Lower leg skin (tissue), 4 donors: ENCODE results near the gene CCDC197. TPM values are rescaled to one million over a fixed set of nuclear protein-coding genes. Genes with fewer than 3 reads are reported as not detected.

Experiments used
- DNase-seq, 2 donors: peaks; one replicate each; pipeline ENCODE4 v3.0.0-alpha.2; 2019; ENCODE audit warnings: low spot score in 2 of 2
- H3K4me3 ChIP-seq: fragments of 200-600 bp; sonication (generic); 2 replicates; pipeline ENCODE4 v1.5.1; 2017; ENCODE audit warnings: mild to moderate bottlenecking, low read depth; ENCODE audit not compliant: poor library complexity, severe bottlenecking
- POLR2A ChIP-seq, 2 donors: fragments of 450-650 bp; IDR thresholded peaks; one replicate each; pipeline ENCODE4 v1.6.1; 2016 to 2017; ENCODE audit warnings: antibody characterized with exemption in 2 of 2, mild to moderate bottlenecking in 1 of 2, moderate library complexity in 1 of 2
- WGBS, 2 donors: methylation state at CpG; one replicate each; pipeline ENCODE4 v1.1.5; 2018; 5-methylcytosine and 5-hydroxymethylcytosine counted together
- intact Hi-C: fragments of 100-400 bp; cut with DNase I; formaldehyde crosslinking; loops from one replicate; pipeline ENCODE4 v1.15.0; 2023; ENCODE audit warnings: low total_unique reads
- total RNA-seq, 4 donors: library from RNA; depleted of rRNA; stranded (reverse); fragments of >200 nt; gene quantifications; one replicate each; pipeline ENCODE4 v1.1.0, GENCODE V29; 2016
- TF ChIP-seq, protein P1 (sequence below), 3 donors: fragments of 450-650 bp; IDR thresholded peaks; one replicate each; pipeline ENCODE4 v1.5.1; 2016; ENCODE audit warnings: antibody characterized with exemption in 3 of 3, mild to moderate bottlenecking in 3 of 3, moderate library complexity in 2 of 3

CCDC197 gene
- total RNA-seq, 4 donors from 2014 or later: not detected

DNA sequence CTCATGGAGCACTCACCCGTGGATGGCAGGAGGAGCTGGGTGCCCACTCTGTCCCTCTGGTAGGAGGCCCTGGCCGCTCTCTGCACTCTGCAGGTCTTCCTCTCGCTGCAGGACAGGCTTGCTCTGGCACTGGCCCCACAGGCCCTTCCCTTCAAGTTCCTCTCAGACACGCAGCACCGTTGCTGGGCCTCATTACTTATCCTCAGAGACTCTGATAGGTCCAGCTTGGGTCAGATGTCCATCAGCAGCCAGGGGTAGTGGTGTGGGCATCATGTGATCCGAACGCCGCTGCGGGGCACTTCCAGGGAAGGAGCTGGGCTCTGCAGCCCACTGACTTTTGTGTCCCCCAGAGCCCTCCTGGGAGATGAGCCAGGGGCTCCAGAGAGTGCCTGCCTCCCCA, 40.9 kb downstream of the CCDC197 start:
- DNase-seq: no peak
- 86 to 89% methylated on average over 5 to 8 of the region's 9 CpGs for WGBS, 2 donors
- intact Hi-C loops: loop anchor here (5.0 kb wide), 1 partner anchor 99 kb away; no protein-coding TSS in a partner anchor
- H3K4me3 ChIP-seq: no peak overlapping the region
- no peak for TF ChIP-seq POLR2A (IDR thresholded peaks at IDR 0.05)
- TF ChIP-seq, protein P1, sequence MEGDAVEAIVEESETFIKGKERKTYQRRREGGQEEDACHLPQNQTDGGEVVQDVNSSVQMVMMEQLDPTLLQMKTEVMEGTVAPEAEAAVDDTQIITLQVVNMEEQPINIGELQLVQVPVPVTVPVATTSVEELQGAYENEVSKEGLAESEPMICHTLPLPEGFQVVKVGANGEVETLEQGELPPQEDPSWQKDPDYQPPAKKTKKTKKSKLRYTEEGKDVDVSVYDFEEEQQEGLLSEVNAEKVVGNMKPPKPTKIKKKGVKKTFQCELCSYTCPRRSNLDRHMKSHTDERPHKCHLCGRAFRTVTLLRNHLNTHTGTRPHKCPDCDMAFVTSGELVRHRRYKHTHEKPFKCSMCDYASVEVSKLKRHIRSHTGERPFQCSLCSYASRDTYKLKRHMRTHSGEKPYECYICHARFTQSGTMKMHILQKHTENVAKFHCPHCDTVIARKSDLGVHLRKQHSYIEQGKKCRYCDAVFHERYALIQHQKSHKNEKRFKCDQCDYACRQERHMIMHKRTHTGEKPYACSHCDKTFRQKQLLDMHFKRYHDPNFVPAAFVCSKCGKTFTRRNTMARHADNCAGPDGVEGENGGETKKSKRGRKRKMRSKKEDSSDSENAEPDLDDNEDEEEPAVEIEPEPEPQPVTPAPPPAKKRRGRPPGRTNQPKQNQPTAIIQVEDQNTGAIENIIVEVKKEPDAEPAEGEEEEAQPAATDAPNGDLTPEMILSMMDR (IDR thresholded peaks at IDR 0.05): no peak

DNA sequence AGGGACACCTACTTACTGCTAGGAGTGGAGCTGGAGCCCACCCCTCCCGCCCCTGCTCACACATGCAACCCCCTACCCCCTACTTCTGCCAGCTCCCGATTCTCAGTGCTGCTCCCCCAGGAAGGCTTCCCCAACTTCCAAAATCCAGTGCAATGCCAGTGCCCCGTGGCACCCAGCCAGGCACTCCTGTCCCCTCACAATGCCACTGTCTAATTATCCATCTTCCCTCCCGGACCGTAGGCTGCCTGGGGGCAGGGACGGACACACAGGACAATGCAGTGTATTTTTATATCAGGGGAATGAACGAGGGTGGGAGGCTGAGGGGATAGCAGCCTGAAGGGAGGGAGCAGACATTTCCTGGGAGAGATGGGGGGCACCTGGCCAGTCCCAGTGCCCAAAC, 41.4 kb downstream of the CCDC197 start:
- TF ChIP-seq, protein P1 (IDR thresholded peaks at IDR 0.05): no peak
- TF ChIP-seq POLR2A (IDR thresholded peaks at IDR 0.05): no peak
- WGBS, 2 donors: 79 to 90% methylated on average over 6 of the region's 7 CpGs
- no peak overlapping the region for H3K4me3 ChIP-seq
- intact Hi-C loops: loop anchor here (5.0 kb wide), 1 partner anchor 99 kb away; no protein-coding TSS in a partner anchor
- no peak for DNase-seq

DNA sequence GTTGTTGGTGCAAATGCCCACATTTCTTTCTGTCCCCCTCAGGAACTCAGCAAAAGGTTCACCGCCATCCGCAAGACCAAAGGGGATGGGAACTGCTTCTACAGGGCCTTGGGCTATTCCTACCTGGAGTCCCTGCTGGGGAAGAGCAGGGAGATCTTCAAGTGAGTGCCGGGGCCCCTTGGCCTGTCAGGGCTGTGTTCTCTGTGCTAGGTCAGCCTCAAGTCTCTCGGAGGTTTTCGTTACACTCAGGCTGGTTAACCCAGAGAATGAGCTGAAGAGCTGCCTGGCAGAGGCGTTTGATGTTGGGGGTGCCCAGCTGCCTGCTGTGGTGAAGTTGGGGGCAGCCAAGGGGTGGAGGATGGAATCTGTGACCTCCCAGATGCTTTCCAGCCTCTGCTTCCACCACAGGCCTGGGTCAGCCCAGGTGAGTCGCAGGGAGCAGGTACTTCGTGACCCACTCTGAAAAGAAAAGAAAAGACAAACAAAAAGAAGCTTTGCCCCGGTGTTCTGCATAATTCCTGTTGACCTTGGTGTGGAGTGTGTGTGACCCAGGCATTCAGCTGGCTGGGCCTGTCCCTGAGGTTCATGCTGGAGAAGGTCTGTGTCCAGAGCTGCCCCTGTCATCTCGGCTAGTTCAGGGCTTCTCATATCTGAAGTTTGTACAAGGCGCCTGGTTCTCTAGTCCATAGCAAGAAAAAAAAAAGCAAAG, 42.0 kb downstream of the CCDC197 start:
- no peak for DNase-seq
- no peak overlapping the region for H3K4me3 ChIP-seq
- WGBS, 2 donors: 91 to 93% methylated on average over 11 of the region's 11 CpGs
- no peak for TF ChIP-seq POLR2A (IDR thresholded peaks at IDR 0.05)
- TF ChIP-seq, protein P1 (IDR thresholded peaks at IDR 0.05): no peak
- intact Hi-C loops: loop anchor here (5.0 kb wide), 1 partner anchor 98 kb away; no protein-coding TSS in a partner anchor

DNA sequence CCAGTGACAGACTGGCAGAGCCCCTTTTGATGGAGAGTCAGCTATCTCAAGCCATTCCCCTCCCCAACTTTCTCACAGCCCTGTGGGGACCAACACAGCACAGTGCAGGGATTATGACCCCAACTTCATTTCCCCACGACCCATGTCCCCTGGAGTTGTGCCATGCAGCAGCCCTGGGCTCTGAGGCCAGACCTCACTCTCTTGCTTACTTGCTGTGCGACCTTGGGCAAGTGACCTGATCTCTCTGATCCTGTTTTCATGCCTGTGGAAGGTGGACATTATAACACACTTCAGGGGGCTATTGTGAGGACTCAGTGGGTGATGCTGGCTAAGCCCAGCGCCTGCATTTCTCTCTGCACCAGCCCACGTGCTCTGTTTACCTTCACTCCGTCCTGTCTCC, 43.1 kb downstream of the CCDC197 start:
- intact Hi-C loops: no loop called here
- WGBS, 2 donors: 91 to 95% methylated on average over 5 of the region's 5 CpGs
- DNase-seq: no peak
- TF ChIP-seq, protein P1 (IDR thresholded peaks at IDR 0.05): no peak
- no peak for TF ChIP-seq POLR2A (IDR thresholded peaks at IDR 0.05)
- H3K4me3 ChIP-seq: no peak overlapping the region

DNA sequence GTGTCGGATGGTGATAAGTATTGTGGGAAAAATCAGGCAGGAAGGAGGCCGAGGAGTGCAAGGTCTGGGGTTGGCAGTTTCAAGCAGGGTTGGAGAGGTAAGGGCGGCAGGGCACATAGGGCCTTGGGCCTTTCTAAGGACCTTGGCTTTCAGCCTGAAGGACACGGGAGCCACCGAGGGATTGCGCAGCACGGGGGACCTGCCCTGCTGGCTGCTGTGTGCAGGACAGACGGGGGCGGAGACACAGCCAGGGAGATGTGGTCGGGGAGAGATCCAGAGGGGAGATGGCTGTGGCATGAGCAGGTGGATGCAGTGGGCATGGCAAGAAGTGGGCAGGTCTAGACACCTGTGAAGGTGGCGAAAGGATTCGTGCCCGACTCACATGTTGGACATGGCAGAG, 43.7 kb downstream of the CCDC197 start:
- DNase-seq: no peak
- intact Hi-C loops: no loop called here
- TF ChIP-seq POLR2A (IDR thresholded peaks at IDR 0.05): no peak
- TF ChIP-seq, protein P1 (IDR thresholded peaks at IDR 0.05): no peak
- no peak overlapping the region for H3K4me3 ChIP-seq
- WGBS, 2 donors: 89 to 90% methylated on average over 13 of the region's 13 CpGs
